RWPE2 (cell line): ENCODE measurements around the gene GRIK2.

Experiments used
- ATAC-seq: fragments of 200-7000 bp; cut with Tn5 transposase; 3 replicates; pipeline ENCODE4 v1.9.1; 2021; ENCODE audit warnings: low read depth
- DNase-seq: peaks from one replicate; pipeline ENCODE4 v3.0.0-alpha.2; 2020; ENCODE audit warnings: low spot score
- H3K27ac ChIP-seq: fragments of 450-650 bp; 2 replicates; pipeline ENCODE4 v1.5.1; 2017; ENCODE audit warnings: mild to moderate bottlenecking; ENCODE audit not compliant: poor library complexity, severe bottlenecking
- H3K27me3 ChIP-seq: fragments of 250-450 bp; sonication (Bioruptor Pico); 2 replicates; pipeline ENCODE4 v1.5.1; 2021; ENCODE audit warnings: mild to moderate bottlenecking, moderate library complexity; ENCODE audit not compliant: insufficient read depth, poor library complexity, severe bottlenecking
- H3K36me3 ChIP-seq: fragments of 250-450 bp; sonication (Bioruptor Pico); 2 replicates; pipeline ENCODE4 v1.5.1; 2020; ENCODE audit warnings: low read depth, mild to moderate bottlenecking, moderate library complexity
- H3K4me1 ChIP-seq: fragments of 250-450 bp; sonication (Bioruptor Pico); 2 replicates; pipeline ENCODE4 v1.5.1; 2021; ENCODE audit warnings: mild to moderate bottlenecking, moderate library complexity; ENCODE audit not compliant: insufficient read depth, poor library complexity, severe bottlenecking
- H3K4me3 ChIP-seq: fragments of 250-450 bp; sonication (Bioruptor Pico); 2 replicates; pipeline ENCODE4 v1.5.1; 2021; ENCODE audit warnings: mild to moderate bottlenecking, moderate library complexity; ENCODE audit not compliant: severe bottlenecking
- H3K9me3 ChIP-seq: fragments of 250-450 bp; sonication (Bioruptor Pico); 2 replicates; pipeline ENCODE4 v1.5.1; 2021; ENCODE audit warnings: mild to moderate bottlenecking, moderate library complexity; ENCODE audit not compliant: severe bottlenecking
- CTCF ChIP-seq: fragments of 450-650 bp; IDR thresholded peaks from one replicate; pipeline ENCODE4 v1.5.1; 2017; ENCODE audit warnings: mild to moderate bottlenecking, moderate library complexity; ENCODE audit not compliant: poor library complexity, severe bottlenecking

The GRIK2 gene

GRCh38 chr6:101398716-101399615, 5.5 kb downstream of the GRIK2 start:
- no peaks in the 10 kb centered on the region for H3K36me3 ChIP-seq
- ATAC-seq (no peak), DNase-seq (no peak)
- H3K4me1 ChIP-seq: no peaks in the 10 kb centered on the region
- H3K9me3 ChIP-seq: no peaks in the 10 kb centered on the region
- no peak for TF ChIP-seq CTCF
- H3K4me3 ChIP-seq: no peak overlapping the region
- peaks cover 19% of the 10 kb centered on the region for H3K27me3 ChIP-seq
- no peak overlapping the region for H3K27ac ChIP-seq

GRCh38 chr6:101399616-101400162, 6.2 kb downstream of the GRIK2 start:
- no peaks in the 10 kb centered on the region for H3K9me3 ChIP-seq
- no peak overlapping the region for H3K4me3 ChIP-seq
- ATAC-seq (no peak), DNase-seq (no peak)
- no peaks in the 10 kb centered on the region for H3K36me3 ChIP-seq
- TF ChIP-seq CTCF: no peak
- peaks cover 12% of the 10 kb centered on the region for H3K27me3 ChIP-seq
- H3K27ac ChIP-seq: no peak overlapping the region
- no peaks in the 10 kb centered on the region for H3K4me1 ChIP-seq

- peaks cover 6% of the 10 kb centered on the region for H3K27me3 ChIP-seq
- H3K4me1 ChIP-seq: no peaks in the 10 kb centered on the region
- DNase-seq: no peak
- H3K27ac ChIP-seq: no peak overlapping the region
- no peaks in the 10 kb centered on the region for H3K9me3 ChIP-seq
- H3K36me3 ChIP-seq: no peaks in the 10 kb centered on the region
- no peak for TF ChIP-seq CTCF
- ATAC-seq: no peak
- no peak overlapping the region for H3K4me3 ChIP-seq
Observed at GRCh38 chr6:101400326-101401135, 7.0 kb downstream of the GRIK2 start.

- H3K9me3 ChIP-seq: no peaks in the 10 kb centered on the region
- H3K36me3 ChIP-seq: no peaks in the 10 kb centered on the region
- no peak for TF ChIP-seq CTCF
- H3K4me1 ChIP-seq: no peaks in the 10 kb centered on the region
- no peak overlapping the region for H3K27ac ChIP-seq
- peaks cover 2% of the 10 kb centered on the region for H3K27me3 ChIP-seq
- ATAC-seq: no peak
- no peak overlapping the region for H3K4me3 ChIP-seq
- DNase-seq: no peak
Observed at GRCh38 chr6:101401171-101401570, 7.7 kb downstream of the GRIK2 start.
